T-cell (primary cell): Measurements from ENCODE around the gene AP3S2. TPM values are rescaled to one million over a fixed set of nuclear protein-coding genes. Genes with fewer than 3 reads are reported as not detected.

Source experiments
- ATAC-seq, 4 experiments: fragments of 200-7000 bp in 3 of 4; fragments of 150-1000 bp in 1 of 4; cut with Tn5 transposase; replicated peaks in 1 of 4; 1 replicate in 3 of 4; 2 replicates in 1 of 4; pipeline ENCODE4 v1.10.0; 2021; ENCODE audit warnings: moderate library complexity in 3 of 4, mild to moderate bottlenecking in 2 of 4, moderate number of reproducible peaks in 1 of 4
- CTCF ChIA-PET, 2 donors: fragments of 300-600 bp; sonication (Branson Sonifier 250); formaldehyde crosslinking; loops; one replicate each; lab custom pipeline; 2022; ENCODE audit warnings: antibody characterized with exemption in 2 of 2; lab: Charles Lee
- POLR2A ChIA-PET, 2 donors: fragments of 300-600 bp; sonication (Branson Sonifier 250); formaldehyde crosslinking; loops; one replicate each; lab custom pipeline; 2022; ENCODE audit warnings: antibody characterized with exemption in 2 of 2; lab: Charles Lee
- DNase-seq, 35 experiments: peaks; one replicate each; pipeline versions ENCODE4 v3.0.0 to v3.0.0-alpha.2; 2013 to 2023
- H3K27ac ChIP-seq: one replicate; pipeline ENCODE4 v1.5.1; 2013; ENCODE audit warnings: low read length
- H3K27me3 ChIP-seq, 2 experiments: replicated peaks in 1 of 2; 1 replicate in 1 of 2; 2 replicates in 1 of 2; pipeline versions ENCODE4 v1.6.1 to v1.7.0; 2013; ENCODE audit warnings: low read length in 1 of 2, mixed read lengths in 1 of 2; ENCODE audit not compliant: control insufficient read depth in 2 of 2, insufficient read depth in 2 of 2; ENCODE audit errors: extremely low read depth in 1 of 2
- H3K36me3 ChIP-seq, 2 donors: 1 replicate in 1 of 2; 2 replicates in 1 of 2; pipeline versions ENCODE4 v1.6.1 to v1.7.0; 2013; ENCODE audit warnings: low read length in 1 of 2; ENCODE audit not compliant: control insufficient read depth in 2 of 2, insufficient read depth in 1 of 2; ENCODE audit errors: extremely low read depth in 1 of 2
- H3K4me1 ChIP-seq, 2 experiments: 1 replicate in 1 of 2; 2 replicates in 1 of 2; pipeline versions ENCODE4 v1.6.1 to v1.7.0; 2013; ENCODE audit warnings: low read length in 2 of 2, mixed read lengths in 1 of 2; ENCODE audit not compliant: insufficient read depth in 2 of 2, control insufficient read depth in 1 of 2; ENCODE audit errors: extremely low read depth in 1 of 2
- H3K4me3 ChIP-seq, 2 donors: 1 replicate in 1 of 2; 2 replicates in 1 of 2; pipeline versions ENCODE4 v1.5.1 to v1.7.0; 2013; ENCODE audit warnings: mild to moderate bottlenecking in 2 of 2, low read length in 1 of 2, moderate library complexity in 1 of 2; ENCODE audit not compliant: control insufficient read depth in 1 of 2; ENCODE audit errors: extremely low read depth in 1 of 2
- H3K9me3 ChIP-seq: 2 replicates; pipeline ENCODE4 v1.7.0; 2013
- H3K27ac Mint-ChIP-seq, 2 donors: one replicate each; pipeline ENCODE4 v1.8.0; 2020 to 2021; ENCODE audit warnings: mild to moderate bottlenecking in 2 of 2, mixed read lengths in 2 of 2
- H3K27me3 Mint-ChIP-seq, 2 donors: one replicate each; pipeline ENCODE4 v1.8.0; 2021 to 2022; ENCODE audit warnings: mixed read lengths in 2 of 2
- H3K36me3 Mint-ChIP-seq: one replicate; pipeline ENCODE4 v1.8.0; 2021; ENCODE audit warnings: mixed read lengths
- H3K4me1 Mint-ChIP-seq, 3 donors: one replicate each; pipeline ENCODE4 v1.8.0; 2020 to 2022; ENCODE audit warnings: mixed read lengths in 3 of 3, mild to moderate bottlenecking in 1 of 3
- H3K4me3 Mint-ChIP-seq, 3 donors: one replicate each; pipeline ENCODE4 v1.8.0; 2020 to 2022; ENCODE audit warnings: mild to moderate bottlenecking in 3 of 3, mixed read lengths in 3 of 3, moderate library complexity in 3 of 3
- H3K9me3 Mint-ChIP-seq, 3 donors: one replicate each; pipeline ENCODE4 v1.8.0; 2020 to 2022; ENCODE audit warnings: mixed read lengths in 3 of 3
- WGBS: methylation state at CpG from one replicate; pipeline ENCODE4 v1.1.5; 2013; ENCODE audit warnings: missing lambda C conversion rate; ENCODE audit not compliant: insufficient coverage; 5-methylcytosine and 5-hydroxymethylcytosine counted together
- total RNA-seq, 35 experiments: library from RNA in 6 of 35; stranded (reverse) in 6 of 35; fragments of 120-200 nt in 1 of 35; gene quantifications; one replicate each; pipeline versions ENCODE4 v1.2.1 to v1.2.4 and lab custom pipeline; 2013 to 2026

The AP3S2 gene
- total RNA-seq, 5 donors from 2014 or later (not counting 1 experiment from before 2014, with no cell fraction given): 22.8 to 30.5 (median 24.9) TPM

DNA sequence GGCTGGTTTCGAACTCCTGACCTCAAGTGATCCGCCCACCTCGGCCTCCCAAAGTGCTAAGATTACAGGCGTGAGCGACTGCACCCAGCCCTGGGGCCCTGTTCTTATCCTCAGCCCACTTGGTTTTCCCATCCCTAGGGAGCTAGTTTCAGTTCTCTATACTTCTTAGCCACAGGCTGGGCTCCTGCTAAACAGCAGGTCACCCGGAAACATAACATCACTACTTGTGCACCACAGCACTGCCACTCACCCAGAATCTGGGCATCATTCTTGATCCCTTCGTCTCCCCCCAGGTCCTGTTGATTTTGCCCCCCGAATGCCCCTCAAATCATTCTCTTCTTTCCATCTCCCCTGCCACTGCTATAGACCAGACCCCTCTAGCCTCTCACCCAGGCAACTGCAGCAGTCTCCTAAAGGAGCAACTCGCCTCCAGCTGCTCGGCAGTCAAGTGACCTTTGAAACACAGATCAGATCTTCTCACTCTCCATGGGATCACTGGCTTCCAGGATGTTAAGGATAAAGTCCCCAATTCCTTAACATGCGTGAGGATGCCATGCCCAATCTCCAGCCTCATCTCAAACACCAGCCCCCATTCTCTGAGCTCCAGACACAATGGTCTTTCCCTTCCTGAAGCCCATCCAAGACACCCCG, 5.6 kb upstream of the AP3S2 start:
- H3K36me3 Mint-ChIP-seq: no peaks in the 10 kb centered on the region
- Histone ChIP-seq H3K4me1 (peaks cover 0 to 4% of the 10 kb centered on the region in 2 experiments), H3K27me3 (peaks cover 0 to 10% of the 10 kb centered on the region in 2 experiments), H3K27ac (no peak overlapping the region), H3K4me3 (no peak overlapping the region), H3K36me3 (no peaks in the 10 kb centered on the region), H3K9me3 (no peaks in the 10 kb centered on the region)
- ChIA-PET POLR2A (no interaction called here), CTCF (interaction anchor here (0.6 to 1.7 kb wide), 4 partner anchors 171 to 256 kb away, joined by 3 to 10 read pairs (median 7); no protein-coding TSS in a partner anchor)
- no peaks in the 10 kb centered on the region for H3K27me3 Mint-ChIP-seq
- DNase-seq (no peak), ATAC-seq (no peak)
- H3K4me3 Mint-ChIP-seq: no peak overlapping the region
- no peaks in the 10 kb centered on the region for H3K9me3 Mint-ChIP-seq
- peaks cover 6 to 8% (median 6%) of the 10 kb centered on the region in 3 donors for H3K4me1 Mint-ChIP-seq
- WGBS: 87% methylated on average over 11 of the region's 12 CpGs
- no peak overlapping the region for H3K27ac Mint-ChIP-seq

DNA sequence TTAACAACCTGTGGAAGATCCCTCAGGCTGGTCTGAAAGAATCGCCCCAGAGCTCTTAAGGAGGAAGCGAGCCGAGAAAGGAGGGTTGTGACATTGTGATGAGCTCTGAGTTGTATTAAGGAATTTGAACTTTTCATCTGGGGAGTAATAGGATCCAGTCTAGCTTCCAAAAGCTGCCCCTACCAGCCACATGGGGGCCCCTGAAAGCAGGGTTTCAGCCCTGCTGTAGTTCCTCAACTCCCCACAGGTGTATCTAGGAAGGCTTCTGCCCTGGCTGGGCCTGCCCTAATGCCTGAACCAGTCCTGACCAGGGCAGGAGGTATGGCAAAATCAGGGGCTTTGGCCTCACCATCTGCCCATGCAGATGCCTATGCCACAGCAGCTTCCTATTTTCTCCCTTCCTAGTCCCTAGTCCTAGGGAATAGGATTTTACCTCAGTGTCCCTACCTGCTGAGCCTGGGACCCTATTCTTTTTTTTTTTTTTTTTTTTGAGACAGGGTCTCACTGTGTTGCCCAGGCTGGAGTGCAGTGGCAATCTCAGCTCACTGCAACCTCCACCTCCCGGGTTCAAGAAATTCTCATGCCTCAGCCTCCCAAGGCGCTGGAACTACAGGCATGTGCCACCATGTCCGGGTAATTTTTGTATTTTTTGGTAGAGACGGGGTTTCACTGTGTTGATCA, 5.0 kb upstream of the AP3S2 start:
- H3K9me3 ChIP-seq: no peaks in the 10 kb centered on the region
- no peaks in the 10 kb centered on the region for H3K36me3 ChIP-seq
- Mint-ChIP-seq H3K9me3 (no peaks in the 10 kb centered on the region), H3K36me3 (no peaks in the 10 kb centered on the region), H3K4me3 (no peak overlapping the region), H3K27me3 (no peaks in the 10 kb centered on the region), H3K4me1 (peaks cover 12 to 13% (median 13%) of the 10 kb centered on the region in 3 donors), H3K27ac (no peak overlapping the region)
- POLR2A ChIA-PET: no interaction called here
- H3K4me3 ChIP-seq: no peak overlapping the region
- WGBS: 89% methylated on average over 3 of the region's 7 CpGs
- H3K27ac ChIP-seq: no peak overlapping the region
- CTCF ChIA-PET: interaction anchor here (0.5 to 1.4 kb wide), 10 partner anchors 9 to 1031 kb away, joined by 3 to 10 read pairs (median 4); no protein-coding TSS in a partner anchor
- ATAC-seq: peak; percentile 40 to 64 (median 50)
- peak in 34 of 35 experiments; percentile 8 to 65 (median 36) for DNase-seq
- H3K4me1 ChIP-seq: peaks cover 0 to 7% of the 10 kb centered on the region in 2 experiments
- peaks cover 0 to 6% of the 10 kb centered on the region in 2 experiments for H3K27me3 ChIP-seq

DNA sequence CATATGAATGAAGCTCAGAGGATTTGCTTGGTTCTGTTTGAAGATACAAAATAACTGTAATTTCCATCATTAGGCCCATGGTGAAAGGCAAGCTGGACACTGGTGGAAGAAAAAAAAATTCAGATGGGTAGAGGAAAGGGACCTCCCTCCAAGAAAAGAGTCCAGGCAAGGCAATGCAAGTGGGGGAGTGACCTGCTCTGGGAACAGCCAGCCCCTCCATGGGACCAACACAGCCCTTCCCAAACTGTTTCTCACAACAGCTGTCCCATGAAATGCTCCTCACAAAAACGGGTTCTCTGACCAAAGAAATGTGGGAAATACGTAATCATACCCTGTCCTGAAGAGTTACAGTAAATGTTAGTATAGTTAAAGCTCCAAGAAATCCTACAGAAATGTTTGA, 4.4 kb upstream of the AP3S2 start:
- no peaks in the 10 kb centered on the region for H3K36me3 Mint-ChIP-seq
- Histone ChIP-seq H3K36me3 (no peaks in the 10 kb centered on the region), H3K9me3 (no peaks in the 10 kb centered on the region), H3K27me3 (peaks cover 0 to 3% of the 10 kb centered on the region in 2 experiments), H3K4me3 (no peak overlapping the region), H3K27ac (no peak overlapping the region), H3K4me1 (peaks cover 3 to 12% of the 10 kb centered on the region in 2 experiments)
- POLR2A ChIA-PET: no interaction called here
- no peaks in the 10 kb centered on the region for H3K27me3 Mint-ChIP-seq
- peaks cover 16 to 19% (median 19%) of the 10 kb centered on the region in 3 donors for H3K4me1 Mint-ChIP-seq
- no peak for ATAC-seq
- H3K27ac Mint-ChIP-seq: no peak overlapping the region
- no peaks in the 10 kb centered on the region for H3K9me3 Mint-ChIP-seq
- DNase-seq: no peak
- CTCF ChIA-PET: interaction anchor here (0.5 to 1.4 kb wide), 10 partner anchors 8 to 1032 kb away, joined by 3 to 10 read pairs (median 4); no protein-coding TSS in a partner anchor
- H3K4me3 Mint-ChIP-seq: no peak overlapping the region
- WGBS: no CpG with 5 or more reads among the region's 2 CpGs

DNA sequence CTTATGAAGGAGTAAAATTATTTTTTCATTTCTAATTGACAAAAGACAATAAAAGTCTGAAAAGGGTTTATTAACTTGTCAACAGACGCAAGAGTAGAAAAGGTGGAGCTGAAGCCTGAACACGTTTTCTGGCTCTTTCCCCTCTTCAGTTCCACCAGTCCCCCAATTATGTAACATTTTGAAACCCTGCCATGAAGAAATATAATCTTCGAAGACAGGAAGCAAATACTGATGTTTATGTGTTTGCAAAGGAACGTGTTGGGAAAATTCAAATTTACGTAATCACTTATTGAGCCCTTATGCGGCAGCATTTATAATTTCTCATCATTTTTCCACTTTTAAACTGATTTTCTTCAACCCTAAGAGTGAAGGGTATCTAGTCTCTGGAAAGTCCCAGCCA, 767 bp downstream of the AP3S2 start:
- Mint-ChIP-seq H3K4me3 (peak overlapping the region; percentile 95 to 98 (median 96)), H3K36me3 (peaks cover 14% of the 10 kb centered on the region)
- ATAC-seq: no peak

DNA sequence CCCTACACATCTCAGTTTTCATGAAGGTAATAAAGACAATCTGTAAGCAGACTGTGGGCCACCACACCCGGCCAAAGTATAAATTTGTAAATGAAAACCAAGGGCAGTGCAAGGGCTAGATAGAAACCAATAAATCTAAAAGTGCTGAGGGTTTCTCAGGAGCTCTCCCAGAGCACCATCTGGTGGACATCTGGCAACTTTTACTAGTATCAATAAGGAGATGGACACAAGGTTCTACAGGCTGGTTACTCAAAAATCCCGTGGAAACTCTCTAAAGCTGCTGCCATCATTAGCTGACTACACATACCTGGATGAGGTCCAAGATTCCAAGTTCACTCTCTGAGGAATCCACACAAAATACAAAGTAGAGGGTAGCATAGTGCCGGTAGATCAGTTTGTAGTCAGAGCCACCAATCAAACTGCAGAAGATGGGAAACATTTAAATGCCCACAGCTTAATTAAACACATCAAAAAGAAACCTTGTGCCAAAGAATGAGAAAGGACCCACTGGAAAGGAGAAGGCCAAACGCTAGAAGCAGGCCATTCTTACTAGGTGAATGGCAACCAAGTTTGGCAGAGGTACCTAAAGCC, 5.5 kb downstream of the AP3S2 start:
- whole genome bisulfite sequencing: no CpG with 5 or more reads among the region's 4 CpGs
- no peaks in the 10 kb centered on the region for H3K9me3 ChIP-seq
- Mint-ChIP-seq H3K9me3 (no peaks in the 10 kb centered on the region), H3K27me3 (no peaks in the 10 kb centered on the region), H3K36me3 (peaks cover 22% of the 10 kb centered on the region), H3K4me3 (no peak overlapping the region), H3K4me1 (peaks cover 28 to 32% (median 32%) of the 10 kb centered on the region in 3 donors), H3K27ac (no peak overlapping the region)
- ChIA-PET POLR2A (interaction anchor here in 1 of 2 donors (0.9 kb wide), 1 partner anchor 12 kb away, joined by 3 read pairs; no protein-coding TSS in a partner anchor), CTCF (interaction anchor here (0.6 to 5.8 kb wide), 6 partner anchors 10 to 36 kb away, joined by 3 to 27 read pairs (median 3); no protein-coding TSS in a partner anchor)
- peaks cover 7 to 44% of the 10 kb centered on the region in 2 donors for H3K36me3 ChIP-seq
- no peak overlapping the region for H3K27ac ChIP-seq
- H3K4me1 ChIP-seq: peaks cover 12 to 18% of the 10 kb centered on the region in 2 experiments
- ATAC-seq (no peak), DNase-seq (no peak)
- H3K27me3 ChIP-seq: no peaks in the 10 kb centered on the region
- no peak overlapping the region for H3K4me3 ChIP-seq

More for the DNA sequence above, 767 bp downstream of the AP3S2 start:
- Histone ChIP-seq H3K36me3 (peaks cover 7 to 11% of the 10 kb centered on the region in 2 donors), H3K27ac (peak overlapping the region; percentile 88), H3K9me3 (no peaks in the 10 kb centered on the region), H3K4me3 (peak overlapping the region; percentile 95 to 99), H3K27me3 (no peaks in the 10 kb centered on the region), H3K4me1 (peaks cover 13 to 28% of the 10 kb centered on the region in 2 experiments)
- ChIA-PET CTCF (interaction anchor here in 1 of 2 donors (0.9 to 1.8 kb wide), 2 partner anchors 18 to 178 kb away, joined by 5 to 6 read pairs; no protein-coding TSS in a partner anchor), POLR2A (interaction anchor here in 1 of 2 donors (0.6 kb wide), 1 partner anchor 1961 kb away, joined by 8 read pairs; no protein-coding TSS in a partner anchor)
- H3K27ac Mint-ChIP-seq: peak overlapping the region; percentile 95
- no peaks in the 10 kb centered on the region for H3K27me3 Mint-ChIP-seq
- H3K9me3 Mint-ChIP-seq: no peaks in the 10 kb centered on the region
- WGBS: no CpG with 5 or more reads among the region's 6 CpGs
- peaks cover 42 to 50% (median 49%) of the 10 kb centered on the region in 3 donors for H3K4me1 Mint-ChIP-seq
- DNase-seq: peak in 1 of 35 experiments; percentile 12

DNA sequence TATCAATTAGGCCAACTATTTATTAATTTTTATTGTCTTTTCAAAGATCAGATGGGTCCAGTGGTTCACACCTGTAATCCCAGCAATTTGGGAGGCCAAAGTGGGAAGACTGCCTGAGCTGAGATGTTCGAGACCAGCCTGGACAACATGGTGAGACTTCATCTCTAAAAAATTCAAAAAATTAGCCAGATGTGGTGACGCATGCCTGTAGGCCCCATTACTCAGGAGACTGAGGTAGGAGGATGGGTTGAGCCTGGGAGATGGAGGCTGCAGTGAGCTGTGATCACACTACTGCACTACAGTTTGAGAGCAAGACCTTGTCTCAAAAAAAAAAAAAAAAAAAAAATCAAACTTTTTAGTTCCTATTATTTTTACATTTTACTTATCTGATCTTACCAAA, 8.2 kb downstream of the AP3S2 start:
- Histone ChIP-seq H3K4me3 (no peak overlapping the region), H3K27ac (no peak overlapping the region), H3K36me3 (peaks cover 0 to 46% of the 10 kb centered on the region in 2 donors), H3K27me3 (no peaks in the 10 kb centered on the region), H3K4me1 (no peaks in the 10 kb centered on the region), H3K9me3 (no peaks in the 10 kb centered on the region)
- ChIA-PET POLR2A (no interaction called here), CTCF (no interaction called here)
- peaks cover 27% of the 10 kb centered on the region for H3K36me3 Mint-ChIP-seq
- no peak overlapping the region for H3K4me3 Mint-ChIP-seq
- DNase-seq: no peak
- H3K9me3 Mint-ChIP-seq: no peaks in the 10 kb centered on the region
- no CpG with 5 or more reads among the region's 2 CpGs for WGBS
- no peak for ATAC-seq
- H3K4me1 Mint-ChIP-seq: peaks cover 5 to 11% (median 11%) of the 10 kb centered on the region in 3 donors
- no peaks in the 10 kb centered on the region for H3K27me3 Mint-ChIP-seq
- no peak overlapping the region for H3K27ac Mint-ChIP-seq
